Stimulated activated CD8-positive, alpha-beta memory T cell treated with anti-CD3 and anti-CD28 coated beads, Interleukin-12 subunit alpha, Interleukin-12 subunit beta, amount 100 ng/mL, for 24 hours (primary cell): ENCODE data around the gene CERS6.

ENCODE experiments used
- DNase-seq: peaks from one replicate; pipeline ENCODE4 v3.0.0-alpha.2; 2020; ENCODE audit errors: extremely low read depth

The CERS6 gene

DNA sequence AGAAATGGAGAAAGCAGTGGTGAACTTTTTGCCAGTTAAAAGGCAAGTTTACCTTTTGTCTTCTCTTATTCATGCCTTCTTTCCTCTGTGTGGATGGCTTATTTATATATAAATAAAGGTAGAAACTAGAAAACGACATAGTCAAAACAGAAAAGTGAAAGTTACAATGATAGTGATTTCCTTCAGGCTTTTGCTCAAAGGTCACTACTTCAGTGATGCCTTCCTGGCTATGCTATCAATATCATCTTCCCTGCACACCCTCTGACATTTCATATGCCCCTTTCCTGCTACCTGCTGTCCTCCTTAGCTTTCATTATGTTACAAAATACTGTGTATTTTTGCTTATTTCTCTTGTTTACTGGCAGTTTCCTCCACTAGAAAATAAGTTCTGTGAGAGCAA is 214.4 kb downstream of the CERS6 start:
- DNase-seq: no peak

- no peak for DNase-seq
These were observed 215.9 kb downstream of the CERS6 start for GRCh38 chr2:168671932-168672331.

- DNase-seq: no peak
These were observed 217.5 kb downstream of the CERS6 start for GRCh38 chr2:168673265-168674189.

DNA sequence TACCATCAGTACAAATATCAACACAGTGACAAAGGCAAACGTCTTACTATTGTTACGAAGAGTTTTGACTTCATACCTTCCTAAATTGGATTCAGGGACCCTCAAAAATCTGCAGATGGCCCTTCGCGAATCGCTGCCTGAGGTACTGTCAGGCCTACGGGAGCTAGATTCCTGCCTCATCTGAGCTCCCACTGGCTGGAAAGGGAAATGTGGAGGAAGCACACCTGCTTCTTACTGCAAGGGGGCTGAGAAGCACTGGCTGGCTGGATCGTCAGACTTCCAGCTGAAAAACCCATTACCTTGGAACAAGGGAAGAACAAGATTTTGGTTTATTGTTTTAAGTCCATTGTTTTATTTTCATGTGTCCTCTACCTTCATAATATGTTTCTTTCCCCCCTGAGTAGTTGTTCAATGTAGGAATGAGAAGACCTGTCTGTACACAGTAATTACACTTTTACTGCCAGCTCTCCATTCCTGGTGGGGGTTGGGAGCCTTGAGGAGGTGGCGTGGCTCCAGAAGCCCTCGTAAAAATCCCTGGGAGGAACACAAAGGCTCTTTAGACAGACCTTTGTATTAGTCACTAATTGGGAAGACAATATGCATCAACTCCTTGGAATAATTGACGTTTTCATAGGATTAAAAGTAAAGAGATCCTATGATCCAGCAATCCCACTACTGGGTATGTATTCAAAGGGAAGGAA is 222.2 kb downstream of the CERS6 start:
- no peak for DNase-seq

GRCh38 chr2:168679081-168679480 is 223.0 kb downstream of the CERS6 start:
- DNase-seq: no peak

DNA sequence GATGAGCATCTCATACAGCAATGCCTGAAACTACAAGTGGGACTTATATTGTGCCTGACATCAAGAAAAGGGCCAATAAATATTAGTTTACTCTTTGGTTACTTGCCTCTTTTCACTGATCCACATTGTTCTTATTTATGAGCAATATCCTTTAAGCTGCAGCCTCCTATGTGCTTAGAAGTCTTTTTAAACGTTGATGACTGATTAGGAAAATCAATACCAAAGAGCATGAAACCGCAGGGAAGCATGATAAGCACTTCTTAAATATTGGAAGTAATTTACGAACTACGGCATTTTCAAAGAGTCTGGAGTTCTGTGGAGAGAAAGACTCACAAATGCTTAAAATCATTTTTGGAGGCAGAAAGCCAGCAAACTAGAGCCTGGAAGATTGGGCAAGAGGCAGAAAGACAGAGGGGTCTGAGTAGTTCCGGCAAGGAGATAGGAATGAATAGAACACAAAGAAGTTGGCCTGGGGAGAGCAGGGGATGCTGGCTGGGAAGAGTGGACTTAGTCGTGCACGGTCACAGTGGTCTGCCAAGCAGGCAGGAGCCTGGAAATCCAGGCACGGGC is 223.8 kb downstream of the CERS6 start:
- no peak for DNase-seq

- no peak for DNase-seq
These were observed 227.9 kb downstream of the CERS6 start for GRCh38 chr2:168683996-168684395.

- DNase-seq: no peak
These were observed 229.0 kb downstream of the CERS6 start for GRCh38 chr2:168684921-168685599.

DNA sequence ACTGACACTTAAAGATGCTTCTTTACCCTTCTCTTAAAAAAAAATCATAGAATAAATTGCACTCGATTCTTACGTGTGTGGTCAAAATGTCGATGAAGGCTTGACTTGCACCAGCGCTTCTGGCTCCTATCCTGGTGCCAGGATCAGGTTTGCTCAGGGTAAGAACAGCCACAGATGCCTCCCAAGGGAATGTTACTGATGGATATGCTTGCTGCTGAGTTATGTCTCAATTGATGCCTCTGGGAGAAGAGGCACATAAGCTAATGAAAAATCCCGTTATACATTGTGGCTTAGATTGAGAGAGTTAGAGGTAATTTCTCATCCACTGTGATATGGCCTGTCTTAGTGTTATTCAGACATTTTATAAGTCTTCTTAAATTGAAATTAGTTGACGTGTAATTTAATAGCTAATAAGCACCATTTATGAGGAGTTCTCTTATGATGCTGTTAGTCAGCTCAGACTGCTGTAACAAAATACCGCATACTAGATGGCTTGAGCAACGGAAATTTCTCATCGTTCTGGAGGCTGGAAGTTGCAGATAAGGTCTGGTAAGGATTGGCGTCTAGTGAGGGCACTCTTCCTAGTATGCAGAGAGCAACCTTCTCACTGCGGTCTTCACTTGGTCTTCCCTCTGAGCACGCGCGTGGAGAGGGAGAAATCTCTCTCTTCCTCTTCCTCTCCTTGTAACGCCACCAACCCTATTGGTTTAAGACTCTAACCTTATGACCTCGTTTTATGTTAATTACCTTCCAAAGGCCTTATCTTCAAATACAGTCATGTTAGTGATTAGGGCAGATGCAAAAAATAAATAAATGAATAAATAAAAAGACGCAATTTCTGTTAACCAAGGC is 229.8 kb downstream of the CERS6 start:
- no peak for DNase-seq

- no peak for DNase-seq
These were observed 230.6 kb downstream of the CERS6 start for GRCh38 chr2:168686452-168687191.

DNA sequence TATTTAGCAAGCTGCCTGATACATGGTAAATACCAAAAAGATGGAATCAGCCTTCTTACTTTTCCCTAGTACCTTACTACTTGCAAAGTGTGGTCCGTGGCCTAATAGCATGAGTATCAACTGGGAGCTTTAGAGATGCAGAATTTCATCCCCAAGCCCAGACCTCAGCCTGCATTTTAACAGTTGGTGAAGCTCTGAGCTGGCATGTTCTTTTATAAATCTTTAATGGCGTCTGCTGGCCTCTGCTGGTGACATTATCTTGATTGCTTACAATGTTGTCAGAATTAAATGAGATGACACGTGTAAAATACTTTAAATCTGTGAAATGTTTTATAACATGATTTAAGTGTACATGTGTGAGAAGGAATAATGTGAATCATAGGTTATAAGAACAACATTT is 231.2 kb downstream of the CERS6 start:
- no peak for DNase-seq

GRCh38 chr2:168690381-168690885 is 234.4 kb downstream of the CERS6 start:
- no peak for DNase-seq

GRCh38 chr2:168691221-168691620 is 235.1 kb downstream of the CERS6 start:
- DNase-seq: no peak

DNA sequence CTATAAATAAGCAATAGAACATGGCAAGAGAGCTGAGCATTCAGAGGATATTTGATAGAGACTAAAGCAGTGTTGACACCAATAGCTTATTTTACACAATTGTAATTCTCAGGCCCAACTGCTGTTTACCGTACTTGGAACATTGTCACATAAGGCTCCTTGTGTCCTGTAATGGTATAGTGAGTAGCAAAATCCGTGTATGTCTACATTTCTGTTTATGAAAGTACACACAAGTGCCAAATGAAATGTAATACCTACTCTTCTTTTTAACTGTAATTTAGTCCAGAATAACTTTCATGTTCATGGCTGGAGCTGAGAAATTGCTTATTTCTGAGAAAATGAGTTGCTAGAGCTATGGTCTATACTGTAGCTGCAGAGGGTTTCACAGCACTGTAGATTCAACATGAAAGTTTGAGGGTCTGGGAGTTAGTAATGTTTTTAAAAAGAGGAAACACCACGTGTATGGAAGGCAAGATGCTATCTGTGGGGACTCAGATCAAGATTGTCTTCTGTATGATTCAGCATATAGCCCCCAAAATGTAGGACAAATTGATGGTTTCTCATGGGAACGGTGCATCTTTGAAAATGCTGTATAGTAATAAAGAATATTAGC is 236.2 kb downstream of the CERS6 start:
- DNase-seq: no peak

DNA sequence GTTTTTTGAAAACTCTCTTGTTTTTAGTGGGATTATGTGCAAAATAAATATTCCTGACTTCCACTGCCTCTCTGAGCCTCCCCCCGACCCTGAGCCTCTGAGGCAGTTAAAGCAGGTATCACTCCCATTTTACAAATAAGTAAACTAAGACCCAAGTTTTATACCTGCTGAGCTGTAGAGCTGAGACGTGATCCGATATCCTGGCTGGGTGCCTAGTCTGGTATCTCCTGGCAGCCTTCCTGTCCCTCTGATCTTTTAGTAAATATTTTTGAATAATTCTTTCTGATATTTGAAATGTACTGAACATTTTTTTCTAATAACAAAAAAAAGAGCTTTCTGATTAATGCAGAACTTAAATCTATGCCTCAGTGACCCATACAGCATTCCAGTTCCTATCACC is 238.1 kb downstream of the CERS6 start:
- DNase-seq: no peak

- DNase-seq: no peak
These were observed 238.8 kb downstream of the CERS6 start for GRCh38 chr2:168694866-168695265.

DNA sequence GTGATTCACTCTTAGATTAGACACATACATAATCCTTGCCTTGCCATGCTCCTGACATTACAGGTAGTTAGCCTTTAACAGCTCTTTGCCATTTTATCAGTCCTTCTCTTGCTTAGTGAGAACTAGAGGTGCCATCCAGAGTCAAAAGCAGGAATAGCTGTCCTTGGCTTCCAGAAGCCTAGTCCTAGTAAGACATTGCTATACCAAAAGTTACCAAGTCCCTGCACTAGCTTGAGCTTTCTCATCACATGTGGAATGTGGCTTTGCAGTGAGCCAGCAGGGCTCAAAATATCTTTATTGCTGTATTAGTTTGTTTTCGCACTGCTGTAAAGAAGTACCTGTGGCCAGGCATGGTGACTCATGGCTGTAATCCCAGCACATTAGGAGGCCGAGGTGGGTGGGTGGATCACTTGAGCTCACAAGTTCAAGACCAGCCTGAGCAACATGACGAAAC is 241.6 kb downstream of the CERS6 start:
- DNase-seq: no peak

DNA sequence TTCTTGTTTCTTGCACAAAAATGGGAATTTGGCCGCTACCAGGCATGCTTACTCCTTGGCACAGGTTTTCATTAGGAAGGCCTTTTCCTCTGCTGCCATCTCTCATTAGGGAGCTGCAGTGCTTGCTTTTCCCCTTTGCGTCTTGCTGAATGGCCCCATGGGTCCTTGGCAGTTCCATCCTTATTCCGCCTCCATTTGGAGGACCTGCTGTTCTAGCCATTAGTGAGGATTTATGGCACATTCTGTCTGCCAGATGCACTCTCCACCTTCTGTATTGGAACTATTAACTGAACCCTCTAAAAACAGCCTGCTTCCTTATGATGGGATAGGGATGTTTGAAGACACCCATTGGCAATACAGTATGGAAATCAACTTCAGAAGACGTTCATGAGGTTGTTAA is 242.9 kb downstream of the CERS6 start:
- no peak for DNase-seq

DNA sequence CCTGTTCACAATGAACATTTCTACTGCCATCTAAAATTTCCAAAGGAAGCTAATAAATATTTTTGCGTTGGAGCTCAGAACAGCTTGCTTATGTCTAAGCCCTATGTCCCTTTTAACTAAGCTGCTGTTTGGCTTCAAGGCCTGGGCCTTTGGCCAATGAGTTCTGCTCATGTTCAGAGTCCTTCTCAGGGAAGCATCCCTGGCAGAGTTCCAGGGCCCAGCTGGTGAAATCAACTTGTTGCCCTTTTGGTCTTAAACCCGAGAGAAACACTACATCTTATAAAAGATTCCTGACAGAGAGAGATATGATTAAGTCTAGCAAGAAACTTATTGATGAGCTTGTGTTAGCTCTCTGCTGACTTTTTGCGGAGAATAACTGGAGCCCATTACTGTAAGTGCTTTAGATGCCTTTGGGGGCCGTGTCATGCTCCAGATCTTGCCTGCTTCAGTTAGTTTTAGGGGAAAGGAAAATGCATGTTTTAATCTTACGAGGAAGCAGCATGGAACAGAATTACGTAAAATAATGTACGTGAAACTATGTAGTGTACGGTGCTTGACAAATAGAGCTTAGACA is 243.9 kb downstream of the CERS6 start:
- no peak for DNase-seq
